CD4-positive, alpha-beta T cell (primary cell): ENCODE results near the gene AGBL5. TPM values are rescaled to one million over a fixed set of nuclear protein-coding genes. Genes with fewer than 3 reads are reported as not detected.

ENCODE experiments used
- ATAC-seq: fragments of 200-7000 bp; cut with Tn5 transposase; one replicate; pipeline ENCODE4 v1.10.0; 2022; ENCODE audit warnings: mild to moderate bottlenecking; ENCODE audit not compliant: poor library complexity
- CTCF ChIA-PET: fragments of 350-600 bp; sonication (Branson Sonifier 250); formaldehyde crosslinking; loops from one replicate; lab custom pipeline; 2021; ENCODE audit warnings: antibody characterized with exemption, inconsistent platforms; lab: Charles Lee
- POLR2A ChIA-PET: fragments of 350-600 bp; sonication (Branson Sonifier 250); formaldehyde crosslinking; loops from one replicate; lab custom pipeline; 2021; ENCODE audit warnings: antibody characterized with exemption, inconsistent platforms; lab: Charles Lee
- DNase-seq, 14 experiments: peaks; one replicate each; pipeline ENCODE4 v3.0.0-alpha.2; 2013 to 2020; ENCODE audit warnings: mixed read lengths in 2 of 14
- H3K27ac ChIP-seq, 2 donors: one replicate each; pipeline versions ENCODE4 v1.5.1 to v1.7.0; 2013; ENCODE audit warnings: low read length in 2 of 2, low read depth in 1 of 2, mild to moderate bottlenecking in 1 of 2
- H3K27me3 ChIP-seq, 2 experiments: 1 replicate in 1 of 2; 2 replicates in 1 of 2; pipeline versions ENCODE4 v1.6.1 to v1.7.0; 2013; ENCODE audit warnings: low read length in 2 of 2, control low read depth in 1 of 2, mild to moderate bottlenecking in 1 of 2, moderate library complexity in 1 of 2; ENCODE audit not compliant: insufficient read depth in 2 of 2, control insufficient read depth in 1 of 2
- H3K36me3 ChIP-seq: one replicate; pipeline ENCODE4 v1.6.1; 2013; ENCODE audit warnings: low read length, control low read depth; ENCODE audit not compliant: insufficient read depth
- H3K4me1 ChIP-seq: one replicate; pipeline ENCODE4 v1.6.1; 2013; ENCODE audit warnings: low read length, control low read depth; ENCODE audit not compliant: insufficient read depth
- H3K4me3 ChIP-seq: one replicate; pipeline ENCODE4 v1.5.1; 2013; ENCODE audit warnings: mild to moderate bottlenecking, low read length, moderate library complexity
- H3K9me3 ChIP-seq, 2 experiments: 1 replicate in 1 of 2; 2 replicates in 1 of 2; pipeline versions ENCODE4 v1.6.1 to v1.7.0; 2013; ENCODE audit warnings: low read length in 2 of 2, mild to moderate bottlenecking in 2 of 2, control low read depth in 1 of 2, moderate library complexity in 1 of 2; ENCODE audit not compliant: control insufficient read depth in 1 of 2, insufficient read depth in 1 of 2
- H3K27ac Mint-ChIP-seq: one replicate; pipeline ENCODE4 v1.8.0; 2020; ENCODE audit warnings: mixed read lengths
- H3K27me3 Mint-ChIP-seq: one replicate; pipeline ENCODE4 v1.8.0; 2021; ENCODE audit warnings: mixed read lengths
- H3K36me3 Mint-ChIP-seq: one replicate; pipeline ENCODE4 v1.8.0; 2021; ENCODE audit warnings: low read depth, mixed read lengths
- H3K4me1 Mint-ChIP-seq: one replicate; pipeline ENCODE4 v1.8.0; 2021; ENCODE audit warnings: low read depth, mixed read lengths
- H3K4me3 Mint-ChIP-seq: one replicate; pipeline ENCODE4 v1.8.0; 2020; ENCODE audit warnings: mild to moderate bottlenecking, mixed read lengths
- H3K9me3 Mint-ChIP-seq: one replicate; pipeline ENCODE4 v1.8.0; 2020; ENCODE audit warnings: mixed read lengths
- intact Hi-C, 2 experiments: fragments of 100-400 bp; cut with DNase I in 1 of 2; cut with micrococcal nuclease in 1 of 2; formaldehyde crosslinking; loops; one replicate each; pipeline versions ENCODE4 v1.15.1 to v1.9.0; 2023 to 2025; cut with DNase I, micrococcal nuclease
- total RNA-seq, 174 experiments: library from RNA in 2 of 174; stranded (reverse) in 2 of 174; gene quantifications; one replicate each; pipeline ENCODE4 v1.2.3 and lab custom pipeline; 2021 to 2026
- TF ChIP-seq, protein P1 (sequence below): fragments of 200-600 bp; IDR thresholded peaks from one replicate; pipeline ENCODE4 v1.8.0; 2022; ENCODE audit warnings: antibody characterized with exemption, mild to moderate bottlenecking

The AGBL5 gene
- total RNA-seq, 2 experiments from 2014 or later, result 10.8 to 11.6 TPM

DNA sequence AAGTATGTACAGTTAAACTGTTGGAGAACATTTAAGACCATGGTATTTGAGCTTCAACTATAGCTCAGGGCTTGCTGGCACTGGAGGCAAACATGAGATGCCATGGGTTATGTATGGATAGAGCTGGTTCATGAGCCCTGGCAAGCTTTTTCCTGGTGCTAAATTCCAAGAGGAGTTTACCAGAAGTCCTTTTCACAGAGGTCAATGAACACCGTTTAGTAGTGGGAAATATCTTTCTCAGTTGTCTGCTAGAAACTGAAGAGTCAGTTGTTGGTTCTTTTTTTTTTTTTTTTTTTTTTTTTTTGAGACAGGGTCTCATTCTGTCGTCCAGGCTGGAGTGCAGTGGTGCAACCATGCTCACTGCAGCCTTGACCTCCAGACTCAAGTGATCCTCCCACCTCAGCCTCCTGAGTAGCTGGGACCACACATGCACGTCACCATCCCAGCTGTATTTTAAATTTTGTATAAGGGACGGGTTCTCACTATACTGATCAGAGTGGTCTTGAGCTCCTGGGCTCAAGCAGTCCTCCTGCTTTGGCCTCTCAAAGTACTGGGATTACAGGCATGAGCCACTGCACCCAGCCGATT, 36.4 kb downstream of the AGBL5 start:
- Histone ChIP-seq H3K9me3 (no peaks in the 10 kb centered on the region), H3K27me3 (no peaks in the 10 kb centered on the region), H3K36me3 (no peaks in the 10 kb centered on the region), H3K4me3 (no peak overlapping the region), H3K27ac (no peak overlapping the region), H3K4me1 (peaks cover 34% of the 10 kb centered on the region)
- Mint-ChIP-seq H3K27ac (no peak overlapping the region), H3K27me3 (no peaks in the 10 kb centered on the region), H3K36me3 (no peaks in the 10 kb centered on the region), H3K4me3 (peak overlapping the region; percentile 91), H3K4me1 (peaks cover 25% of the 10 kb centered on the region), H3K9me3 (no peaks in the 10 kb centered on the region)
- POLR2A ChIA-PET, result interaction anchor here (1.1 to 10.2 kb wide), 5 partner anchors 18 to 124 kb away, joined by 3 to 161 read pairs (median 12); partner anchors contain the start of genes ABHD1, AGBL5, ATRAID and OST4
- ATAC-seq, result no peak
- intact Hi-C loops, result loop anchor here in 1 of 2 experiments (2.0 to 5.0 kb wide), 3 partner anchors 125 to 284 kb away; partner anchors contain the start of genes ATRAID, EIF2B4, SLC5A6 and SNX17
- TF ChIP-seq, protein P1, sequence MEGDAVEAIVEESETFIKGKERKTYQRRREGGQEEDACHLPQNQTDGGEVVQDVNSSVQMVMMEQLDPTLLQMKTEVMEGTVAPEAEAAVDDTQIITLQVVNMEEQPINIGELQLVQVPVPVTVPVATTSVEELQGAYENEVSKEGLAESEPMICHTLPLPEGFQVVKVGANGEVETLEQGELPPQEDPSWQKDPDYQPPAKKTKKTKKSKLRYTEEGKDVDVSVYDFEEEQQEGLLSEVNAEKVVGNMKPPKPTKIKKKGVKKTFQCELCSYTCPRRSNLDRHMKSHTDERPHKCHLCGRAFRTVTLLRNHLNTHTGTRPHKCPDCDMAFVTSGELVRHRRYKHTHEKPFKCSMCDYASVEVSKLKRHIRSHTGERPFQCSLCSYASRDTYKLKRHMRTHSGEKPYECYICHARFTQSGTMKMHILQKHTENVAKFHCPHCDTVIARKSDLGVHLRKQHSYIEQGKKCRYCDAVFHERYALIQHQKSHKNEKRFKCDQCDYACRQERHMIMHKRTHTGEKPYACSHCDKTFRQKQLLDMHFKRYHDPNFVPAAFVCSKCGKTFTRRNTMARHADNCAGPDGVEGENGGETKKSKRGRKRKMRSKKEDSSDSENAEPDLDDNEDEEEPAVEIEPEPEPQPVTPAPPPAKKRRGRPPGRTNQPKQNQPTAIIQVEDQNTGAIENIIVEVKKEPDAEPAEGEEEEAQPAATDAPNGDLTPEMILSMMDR, result no peak
- CTCF ChIA-PET, result interaction anchor here (1.3 to 1.5 kb wide), 2 partner anchors 9 to 16 kb away, joined by 4 to 6 read pairs; partner anchors contain the start of gene OST4
- no peak for DNase-seq

GRCh38 chr2:27088634-27089033, 37.2 kb downstream of the AGBL5 start:
- peaks cover 25% of the 10 kb centered on the region for H3K4me1 Mint-ChIP-seq
- no peaks in the 10 kb centered on the region for H3K27me3 ChIP-seq
- no peaks in the 10 kb centered on the region for H3K9me3 ChIP-seq
- DNase-seq, result no peak
- intact Hi-C loops, result loop anchor here in 1 of 2 experiments (5.0 kb wide), 2 partner anchors 126 to 284 kb away; partner anchors contain the start of genes EIF2B4 and SNX17
- TF ChIP-seq, protein P1, result no peak
- H3K36me3 ChIP-seq, result no peaks in the 10 kb centered on the region
- no peak for ATAC-seq
- no peaks in the 10 kb centered on the region for H3K27me3 Mint-ChIP-seq
- no peak overlapping the region for H3K27ac ChIP-seq
- no peaks in the 10 kb centered on the region for H3K9me3 Mint-ChIP-seq
- H3K4me3 Mint-ChIP-seq, result peak overlapping the region; percentile 69
- peaks cover 34% of the 10 kb centered on the region for H3K4me1 ChIP-seq
- ChIA-PET CTCF (no interaction called here), POLR2A (interaction anchor here (2.8 to 10.2 kb wide), 3 partner anchors 18 to 123 kb away, joined by 12 to 161 read pairs (median 113); partner anchors contain the start of genes AGBL5, ATRAID, OST4 and SLC5A6)
- no peaks in the 10 kb centered on the region for H3K36me3 Mint-ChIP-seq
- no peak overlapping the region for H3K4me3 ChIP-seq
- no peak overlapping the region for H3K27ac Mint-ChIP-seq

GRCh38 chr2:27089111-27089954, 37.9 kb downstream of the AGBL5 start:
- TF ChIP-seq, protein P1, result no peak
- no peaks in the 10 kb centered on the region for H3K9me3 Mint-ChIP-seq

More at GRCh38 chr2:27089111-27089954, 37.9 kb downstream of the AGBL5 start:
- H3K4me1 Mint-ChIP-seq, result peaks cover 25% of the 10 kb centered on the region
- no peaks in the 10 kb centered on the region for H3K36me3 ChIP-seq
- H3K36me3 Mint-ChIP-seq, result no peaks in the 10 kb centered on the region
- intact Hi-C loops, result loop anchor here in 1 of 2 experiments (5.0 kb wide), 2 partner anchors 127 to 283 kb away; partner anchors contain the start of genes EIF2B4 and SNX17
- no peak overlapping the region for H3K4me3 ChIP-seq
- ChIA-PET POLR2A (interaction anchor here (1.0 to 10.2 kb wide), 4 partner anchors 18 to 122 kb away, joined by 3 to 113 read pairs (median 8); partner anchors contain the start of genes AGBL5, ATRAID, OST4 and SLC5A6), CTCF (interaction anchor here (0.7 kb wide), 1 partner anchor 44 kb away, joined by 3 read pairs; no protein-coding TSS in a partner anchor)
- H3K27me3 ChIP-seq, result no peaks in the 10 kb centered on the region
- no peaks in the 10 kb centered on the region for H3K27me3 Mint-ChIP-seq
- no peak for ATAC-seq
- peak overlapping the region; percentile 69 for H3K4me3 Mint-ChIP-seq
- peak overlapping the region; percentile 20 for H3K27ac Mint-ChIP-seq
- H3K9me3 ChIP-seq, result no peaks in the 10 kb centered on the region
- no peak overlapping the region for H3K27ac ChIP-seq
- DNase-seq, result no peak
- H3K4me1 ChIP-seq, result peaks cover 34% of the 10 kb centered on the region
